Loucy (cell line): ENCODE results near the gene LIX1.

Source experiments
- EZH2phosphoT487 ChIP-seq: fragments of 200-600 bp; IDR thresholded peaks from 2 replicates; pipeline ENCODE4 v1.6.1; 2018; ENCODE audit warnings: antibody characterized with exemption, mild to moderate bottlenecking, moderate library complexity, borderline replicate concordance
- TF ChIP-seq, protein P1 (sequence below): fragments of 200-600 bp; sonication (generic); conservative IDR thresholded peaks from 2 replicates; pipeline ENCODE4 v1.5.1; 2014; ENCODE audit warnings: mild to moderate bottlenecking, antibody characterized with exemption, low read length

DNA sequence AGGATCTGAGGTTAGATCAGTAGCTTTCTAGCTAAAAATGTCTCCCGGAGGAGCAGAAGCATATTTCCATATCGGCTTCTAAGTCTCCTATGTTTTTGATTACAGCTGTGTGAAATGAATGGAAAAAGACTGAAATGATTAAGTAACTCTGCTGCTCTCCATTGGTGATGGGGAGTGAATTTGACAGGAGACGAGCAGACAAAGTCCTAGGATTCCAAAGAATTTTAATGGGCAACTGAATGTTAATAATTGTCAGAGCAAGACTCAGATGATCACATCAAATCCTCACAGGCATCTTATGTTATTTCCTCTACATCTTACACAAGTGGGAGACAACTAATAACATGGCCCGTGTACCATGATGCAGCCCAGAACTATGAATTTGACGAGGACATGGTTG, 66.8 kb downstream of the LIX1 start:
- TF ChIP-seq, protein P1, sequence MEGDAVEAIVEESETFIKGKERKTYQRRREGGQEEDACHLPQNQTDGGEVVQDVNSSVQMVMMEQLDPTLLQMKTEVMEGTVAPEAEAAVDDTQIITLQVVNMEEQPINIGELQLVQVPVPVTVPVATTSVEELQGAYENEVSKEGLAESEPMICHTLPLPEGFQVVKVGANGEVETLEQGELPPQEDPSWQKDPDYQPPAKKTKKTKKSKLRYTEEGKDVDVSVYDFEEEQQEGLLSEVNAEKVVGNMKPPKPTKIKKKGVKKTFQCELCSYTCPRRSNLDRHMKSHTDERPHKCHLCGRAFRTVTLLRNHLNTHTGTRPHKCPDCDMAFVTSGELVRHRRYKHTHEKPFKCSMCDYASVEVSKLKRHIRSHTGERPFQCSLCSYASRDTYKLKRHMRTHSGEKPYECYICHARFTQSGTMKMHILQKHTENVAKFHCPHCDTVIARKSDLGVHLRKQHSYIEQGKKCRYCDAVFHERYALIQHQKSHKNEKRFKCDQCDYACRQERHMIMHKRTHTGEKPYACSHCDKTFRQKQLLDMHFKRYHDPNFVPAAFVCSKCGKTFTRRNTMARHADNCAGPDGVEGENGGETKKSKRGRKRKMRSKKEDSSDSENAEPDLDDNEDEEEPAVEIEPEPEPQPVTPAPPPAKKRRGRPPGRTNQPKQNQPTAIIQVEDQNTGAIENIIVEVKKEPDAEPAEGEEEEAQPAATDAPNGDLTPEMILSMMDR, result no peak
- TF ChIP-seq EZH2phosphoT487, result no peak
